ENCODE results near the gene CYLD.

CYLD gene

GRCh38 chr16:50776037-50776436 lies 34.2 kb downstream of the CYLD start:
- DNase-seq = no peak
- no peaks in the 10 kb centered on the region for H3K4me1 ChIP-seq (ENCODE audit: control insufficient read depth, insufficient read depth, low read depth, low read length)
- no peak overlapping the region for H3K4ac ChIP-seq (ENCODE audit: low read depth in 1 of 2, low read length in 2 of 2)
- H3K79me1 ChIP-seq (replicated peaks; ENCODE audit: low read length, poor library complexity, severe bottlenecking) = peaks cover 8% of the 10 kb centered on the region
- H3K9me3 ChIP-seq (ENCODE audit: control insufficient read depth, low read length) = no peaks in the 10 kb centered on the region
- no peak overlapping the region for H3K4me2 ChIP-seq (ENCODE audit: low read length, poor library complexity, severe bottlenecking)
- no CpG with 5 or more reads among the region's 1 CpG for WGBS
- H3K23ac ChIP-seq (ENCODE audit: low read length in 2 of 2) = no peak overlapping the region
- no peak overlapping the region for H2BK5ac ChIP-seq (ENCODE audit: low read depth, low read length, poor library complexity, severe bottlenecking)
- no peaks in the 10 kb centered on the region for H3K27me3 ChIP-seq (ENCODE audit: control insufficient read depth in 1 of 2, insufficient read depth in 1 of 2, low read length in 2 of 2)
- H2AK5ac ChIP-seq (ENCODE audit: low read length, severe bottlenecking) = no peak overlapping the region
- no peak overlapping the region for H2BK120ac ChIP-seq (ENCODE audit: low read depth, low read length)
- H3K4me3 ChIP-seq (ENCODE audit: insufficient read depth in 1 of 2, low read depth in 1 of 2, low read length in 2 of 2) = no peak overlapping the region
- no peak overlapping the region for H4K8ac ChIP-seq (ENCODE audit: low read length)
- no peak overlapping the region for H3K14ac ChIP-seq (ENCODE audit: low read length in 2 of 2)
- no peak overlapping the region for H3K9ac ChIP-seq (ENCODE audit: low read length)
- H2AFZ ChIP-seq (ENCODE audit: low read depth, low read length) = no peak overlapping the region
- H3K36me3 ChIP-seq (ENCODE audit: control insufficient read depth in 1 of 2, insufficient read depth in 2 of 2, low read depth in 1 of 2, low read length in 2 of 2) = peaks cover 6 to 69% of the 10 kb centered on the region in 2 experiments
- no peak overlapping the region for H3K18ac ChIP-seq (ENCODE audit: low read depth in 1 of 2, low read length in 2 of 2)
- H3K27ac ChIP-seq (ENCODE audit: low read length, poor library complexity, severe bottlenecking) = no peak overlapping the region
- no peak overlapping the region for H2BK15ac ChIP-seq (ENCODE audit: low read depth, poor library complexity, severe bottlenecking)
- no peak overlapping the region for H4K91ac ChIP-seq (ENCODE audit: low read length)
- no peak overlapping the region for H2BK12ac ChIP-seq (ENCODE audit: low read length in 2 of 2)

- no peak overlapping the region for H2BK15ac ChIP-seq (ENCODE audit: low read depth, poor library complexity, severe bottlenecking)
- no peaks in the 10 kb centered on the region for H3K27me3 ChIP-seq (ENCODE audit: control insufficient read depth in 1 of 2, insufficient read depth in 1 of 2, low read length in 2 of 2)
- no peak overlapping the region for H3K14ac ChIP-seq (ENCODE audit: low read length in 2 of 2)
- H3K4ac ChIP-seq (ENCODE audit: low read depth in 1 of 2, low read length in 2 of 2) = no peak overlapping the region
- H3K4me3 ChIP-seq (ENCODE audit: insufficient read depth in 1 of 2, low read depth in 1 of 2, low read length in 2 of 2) = no peak overlapping the region
- no peak overlapping the region for H3K23ac ChIP-seq (ENCODE audit: low read length in 2 of 2)
- no peak overlapping the region for H4K91ac ChIP-seq (ENCODE audit: low read length)
- no peak overlapping the region for H3K4me2 ChIP-seq (ENCODE audit: low read length, poor library complexity, severe bottlenecking)
- no peak overlapping the region for H4K8ac ChIP-seq (ENCODE audit: low read length)
- H3K36me3 ChIP-seq (ENCODE audit: control insufficient read depth in 1 of 2, insufficient read depth in 2 of 2, low read depth in 1 of 2, low read length in 2 of 2) = peaks cover 11 to 86% of the 10 kb centered on the region in 2 experiments
- no peaks in the 10 kb centered on the region for H3K4me1 ChIP-seq (ENCODE audit: control insufficient read depth, insufficient read depth, low read depth, low read length)
- no peak overlapping the region for H2BK12ac ChIP-seq (ENCODE audit: low read length in 2 of 2)
- no peak overlapping the region for H2BK5ac ChIP-seq (ENCODE audit: low read depth, low read length, poor library complexity, severe bottlenecking)
- no peak overlapping the region for H3K18ac ChIP-seq (ENCODE audit: low read depth in 1 of 2, low read length in 2 of 2)
- no peaks in the 10 kb centered on the region for H3K9me3 ChIP-seq (ENCODE audit: control insufficient read depth, low read length)
- H3K27ac ChIP-seq (ENCODE audit: low read length, poor library complexity, severe bottlenecking) = no peak overlapping the region
- H2AK5ac ChIP-seq (ENCODE audit: low read length, severe bottlenecking) = no peak overlapping the region
- DNase-seq = no peak
- no peak overlapping the region for H2BK120ac ChIP-seq (ENCODE audit: low read depth, low read length)
- H3K9ac ChIP-seq (ENCODE audit: low read length) = no peak overlapping the region
- H2AFZ ChIP-seq (ENCODE audit: low read depth, low read length) = no peak overlapping the region
- H3K79me1 ChIP-seq (replicated peaks; ENCODE audit: low read length, poor library complexity, severe bottlenecking) = peaks cover 8% of the 10 kb centered on the region
- 94% methylated on average over 1 of the region's 1 CpG for WGBS
These were observed 36.6 kb downstream of the CYLD start for GRCh38 chr16:50778284-50779163.

GRCh38 chr16:50781043-50781442 lies 39.2 kb downstream of the CYLD start:
- Histone ChIP-seq H3K9ac (ENCODE audit: low read length) (no peak overlapping the region), H3K79me1 (replicated peaks; ENCODE audit: low read length, poor library complexity, severe bottlenecking) (peaks cover 3% of the 10 kb centered on the region), H3K27me3 (ENCODE audit: control insufficient read depth in 1 of 2, insufficient read depth in 1 of 2, low read length in 2 of 2) (no peaks in the 10 kb centered on the region), H3K4me3 (ENCODE audit: insufficient read depth in 1 of 2, low read depth in 1 of 2, low read length in 2 of 2) (no peak overlapping the region), H2BK15ac (ENCODE audit: low read depth, poor library complexity, severe bottlenecking) (no peak overlapping the region), H3K36me3 (ENCODE audit: control insufficient read depth in 1 of 2, insufficient read depth in 2 of 2, low read depth in 1 of 2, low read length in 2 of 2) (peaks cover 13 to 93% of the 10 kb centered on the region in 2 experiments), H2BK120ac (ENCODE audit: low read depth, low read length) (no peak overlapping the region), H3K9me3 (ENCODE audit: control insufficient read depth, low read length) (no peaks in the 10 kb centered on the region), H3K4me2 (ENCODE audit: low read length, poor library complexity, severe bottlenecking) (no peak overlapping the region), H3K4ac (ENCODE audit: low read depth in 1 of 2, low read length in 2 of 2) (no peak overlapping the region), H4K8ac (ENCODE audit: low read length) (no peak overlapping the region), H3K23ac (ENCODE audit: low read length in 2 of 2) (no peak overlapping the region), H2BK5ac (ENCODE audit: low read depth, low read length, poor library complexity, severe bottlenecking) (no peak overlapping the region), H2AK5ac (ENCODE audit: low read length, severe bottlenecking) (no peak overlapping the region), H3K4me1 (ENCODE audit: control insufficient read depth, insufficient read depth, low read depth, low read length) (no peaks in the 10 kb centered on the region), H3K18ac (ENCODE audit: low read depth in 1 of 2, low read length in 2 of 2) (no peak overlapping the region), H4K91ac (ENCODE audit: low read length) (no peak overlapping the region), H2AFZ (ENCODE audit: low read depth, low read length) (no peak overlapping the region), H2BK12ac (ENCODE audit: low read length in 2 of 2) (no peak overlapping the region), H3K14ac (ENCODE audit: low read length in 2 of 2) (no peak overlapping the region), H3K27ac (ENCODE audit: low read length, poor library complexity, severe bottlenecking) (no peak overlapping the region)
- DNase-seq = peak; percentile 5
- whole genome bisulfite sequencing = 82% methylated on average over 5 of the region's 7 CpGs

- no peak overlapping the region for H2AK5ac ChIP-seq (ENCODE audit: low read length, severe bottlenecking)
- no peaks in the 10 kb centered on the region for H3K4me1 ChIP-seq (ENCODE audit: control insufficient read depth, insufficient read depth, low read depth, low read length)
- no peak overlapping the region for H3K4me3 ChIP-seq (ENCODE audit: insufficient read depth in 1 of 2, low read depth in 1 of 2, low read length in 2 of 2)
- H3K23ac ChIP-seq (ENCODE audit: low read length in 2 of 2) = no peak overlapping the region
- peaks cover 13 to 91% of the 10 kb centered on the region in 2 experiments for H3K36me3 ChIP-seq (ENCODE audit: control insufficient read depth in 1 of 2, insufficient read depth in 2 of 2, low read depth in 1 of 2, low read length in 2 of 2)
- no peak overlapping the region for H3K27ac ChIP-seq (ENCODE audit: low read length, poor library complexity, severe bottlenecking)
- no peak overlapping the region for H2AFZ ChIP-seq (ENCODE audit: low read depth, low read length)
- DNase-seq = no peak
- WGBS = 80% methylated on average over 3 of the region's 3 CpGs
- no peak overlapping the region for H2BK15ac ChIP-seq (ENCODE audit: low read depth, poor library complexity, severe bottlenecking)
- no peak overlapping the region for H2BK120ac ChIP-seq (ENCODE audit: low read depth, low read length)
- peaks cover 3% of the 10 kb centered on the region for H3K79me1 ChIP-seq (replicated peaks; ENCODE audit: low read length, poor library complexity, severe bottlenecking)
- H2BK5ac ChIP-seq (ENCODE audit: low read depth, low read length, poor library complexity, severe bottlenecking) = no peak overlapping the region
- H3K4ac ChIP-seq (ENCODE audit: low read depth in 1 of 2, low read length in 2 of 2) = no peak overlapping the region
- H3K9me3 ChIP-seq (ENCODE audit: control insufficient read depth, low read length) = no peaks in the 10 kb centered on the region
- no peak overlapping the region for H3K4me2 ChIP-seq (ENCODE audit: low read length, poor library complexity, severe bottlenecking)
- no peak overlapping the region for H3K14ac ChIP-seq (ENCODE audit: low read length in 2 of 2)
- H4K8ac ChIP-seq (ENCODE audit: low read length) = no peak overlapping the region
- no peak overlapping the region for H2BK12ac ChIP-seq (ENCODE audit: low read length in 2 of 2)
- no peak overlapping the region for H4K91ac ChIP-seq (ENCODE audit: low read length)
- no peak overlapping the region for H3K18ac ChIP-seq (ENCODE audit: low read depth in 1 of 2, low read length in 2 of 2)
- H3K27me3 ChIP-seq (ENCODE audit: control insufficient read depth in 1 of 2, insufficient read depth in 1 of 2, low read length in 2 of 2) = no peaks in the 10 kb centered on the region
- no peak overlapping the region for H3K9ac ChIP-seq (ENCODE audit: low read length)
These were observed 39.6 kb downstream of the CYLD start for GRCh38 chr16:50781518-50781917.
